GM19035 (cell line): ENCODE measurements around the gene RPP30.
"Not testable (repeated sequence)": the region's sequence is repeated elsewhere in the genome, so short reads cannot be mapped to it uniquely, and the experiment has no call there.

Experiments used
- ATAC-seq: cut with Tn5 transposase; IDR thresholded peaks from one replicate; pipeline ENCODE4 v1.9.1; 2021; ENCODE audit not compliant: unreplicated experiment

Gene RPP30

DNA sequence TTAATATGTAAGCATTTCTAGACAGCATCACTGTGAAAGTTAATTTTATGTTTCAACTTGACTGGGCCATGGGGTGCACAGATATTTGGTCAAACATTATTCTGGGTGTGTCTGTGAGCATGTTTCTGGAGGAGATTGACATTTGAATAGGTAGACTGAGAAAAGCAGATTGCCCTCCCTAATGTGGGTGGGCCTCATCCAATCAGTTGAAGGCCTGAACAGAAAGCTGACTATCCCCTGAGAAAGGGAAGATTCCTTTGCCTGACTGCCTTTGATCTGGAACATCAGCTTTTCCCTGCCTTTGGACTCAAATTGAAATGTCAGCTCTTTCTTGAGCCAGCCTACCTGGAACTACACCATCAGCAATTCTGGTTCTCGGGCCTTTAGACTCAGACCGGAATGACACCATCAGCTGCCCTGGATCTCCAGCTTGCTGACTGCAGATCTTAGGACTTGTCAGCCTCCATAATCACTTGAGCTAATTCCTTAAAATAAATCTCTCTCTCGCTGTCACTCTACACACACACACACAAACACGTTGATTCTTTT lies 5.7 kb upstream of the RPP30 start:
- no peak for ATAC-seq

DNA sequence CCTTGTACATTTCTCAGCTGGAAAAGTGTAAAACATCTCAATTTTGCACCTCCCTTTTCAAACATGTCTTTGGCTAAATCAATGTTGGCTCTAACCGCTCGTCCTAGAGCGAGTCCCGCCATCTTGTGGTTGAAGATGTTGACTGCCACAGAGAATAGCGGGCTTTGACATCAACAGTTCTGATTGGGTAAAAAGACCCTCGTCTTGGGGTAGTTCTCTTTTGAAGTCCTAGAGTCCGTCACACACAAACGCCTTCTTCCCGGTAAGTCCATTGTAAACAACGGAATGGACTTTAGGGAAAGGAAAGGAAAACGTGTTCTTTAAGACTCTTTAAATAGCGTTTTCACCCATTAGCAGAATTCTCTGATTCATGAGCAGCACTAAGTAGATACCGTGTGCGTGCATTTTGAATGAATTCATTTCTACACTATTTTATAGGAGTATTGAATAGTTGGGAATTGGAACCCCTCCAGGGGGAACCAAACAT lies 452 bp upstream of the RPP30 start:
- peak; percentile 59 for ATAC-seq

DNA sequence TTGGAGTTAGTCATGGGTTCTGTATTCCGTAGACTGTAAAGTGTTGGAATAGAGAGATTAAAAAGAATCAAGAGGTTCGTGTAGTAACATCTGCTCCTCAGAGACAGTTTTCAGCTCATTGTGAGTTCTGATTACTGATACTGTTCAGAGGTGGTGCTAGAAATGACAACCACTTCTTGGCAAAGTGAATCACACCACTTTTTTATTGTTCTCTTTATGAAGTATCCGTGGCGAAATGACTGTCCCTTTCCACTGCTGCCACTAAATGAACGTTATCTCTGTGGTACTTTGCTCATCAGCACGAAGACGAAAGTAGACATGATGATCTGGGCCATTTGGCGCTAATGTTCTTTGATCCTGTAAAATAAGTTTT lies 860 bp downstream of the RPP30 start:
- ATAC-seq = peak; percentile 8

DNA sequence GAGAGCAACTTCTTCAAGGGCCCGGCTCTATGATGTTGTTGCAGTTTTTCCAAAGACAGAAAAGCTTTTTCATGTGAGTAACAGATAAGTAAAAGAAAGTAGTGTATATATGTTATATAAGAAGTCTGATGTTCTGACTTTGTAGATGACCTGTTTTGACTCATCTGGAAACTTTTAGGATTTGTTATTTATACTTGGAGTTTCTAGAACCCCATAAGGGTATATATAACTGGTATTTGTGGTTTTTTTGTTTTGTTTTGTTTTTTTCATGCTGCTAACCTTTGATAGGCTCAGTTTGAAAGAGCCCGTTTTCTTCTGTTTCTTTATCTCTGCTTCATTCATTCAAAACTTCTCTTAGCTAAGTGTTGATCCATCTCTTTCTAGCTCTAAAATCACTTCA lies 7.3 kb downstream of the RPP30 start:
- no peak for ATAC-seq

DNA sequence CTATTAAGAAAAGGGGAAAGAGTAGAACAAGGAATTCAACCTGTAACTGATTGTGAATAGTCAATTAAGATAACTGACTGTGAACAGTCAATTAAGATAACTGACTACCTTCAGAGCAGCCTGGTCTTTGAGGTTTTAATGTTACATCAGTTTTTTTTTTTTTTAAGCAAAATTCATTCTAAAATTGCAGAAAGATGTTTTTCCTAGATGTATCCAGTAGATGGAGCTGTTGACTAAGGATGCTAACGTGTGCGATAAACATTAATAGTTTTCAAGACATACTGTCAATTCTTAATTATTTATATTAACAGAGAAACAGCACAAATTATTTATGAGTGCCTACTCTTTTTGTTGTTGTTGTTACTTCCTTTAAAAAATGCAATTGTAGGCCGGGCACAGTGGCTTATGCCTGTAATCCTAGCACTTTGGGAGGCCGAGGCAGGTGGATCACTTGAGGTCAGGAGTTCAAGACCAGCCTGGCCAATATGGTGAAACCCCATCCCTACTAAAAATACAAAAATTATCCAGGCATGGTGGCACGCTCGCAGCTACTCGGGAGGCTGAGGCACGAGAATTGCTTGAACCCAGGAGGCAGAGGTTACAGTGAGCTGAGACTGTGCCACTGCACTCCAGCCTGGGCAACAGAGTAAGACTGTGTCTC lies 8.4 kb downstream of the RPP30 start:
- not testable (repeated sequence) for ATAC-seq

DNA sequence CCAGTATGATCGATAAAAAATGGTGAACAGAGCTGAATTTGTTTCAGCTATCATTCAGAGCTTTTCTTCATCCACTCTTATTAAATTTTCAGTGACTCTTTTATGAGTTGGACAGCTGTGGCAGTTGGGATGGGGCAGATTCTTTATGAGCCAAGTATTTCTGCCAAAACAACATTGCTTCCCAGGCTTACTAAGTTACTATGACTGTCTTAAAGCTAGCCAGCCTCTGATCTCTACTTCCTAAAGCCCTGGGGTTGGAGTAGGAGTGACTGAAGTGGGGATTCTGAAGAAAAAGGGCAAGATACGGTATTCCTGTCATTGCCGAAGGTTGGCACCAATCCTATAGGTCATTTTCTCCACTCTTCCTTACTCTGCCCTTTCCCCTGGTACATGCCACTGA lies 12.7 kb downstream of the RPP30 start:
- ATAC-seq = no peak

DNA sequence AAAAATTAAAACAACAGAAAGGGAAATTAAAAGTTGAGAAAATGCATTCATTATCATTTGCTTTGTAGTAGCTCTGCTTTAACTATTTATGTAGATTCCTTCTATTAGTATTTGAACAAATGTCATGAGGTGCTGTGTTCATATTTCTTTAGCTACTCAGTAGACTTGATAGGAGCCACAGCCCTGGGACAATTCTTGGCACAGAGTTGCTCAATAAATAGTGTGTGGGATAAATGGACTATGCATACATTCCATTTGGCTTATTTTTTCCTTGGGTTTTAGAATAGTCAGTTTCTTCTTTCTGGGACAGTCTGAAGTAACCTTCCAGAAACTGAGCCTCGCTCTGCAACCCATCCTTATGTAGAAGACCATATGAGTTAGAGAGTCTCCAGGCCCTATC lies 13.4 kb downstream of the RPP30 start:
- no peak for ATAC-seq

DNA sequence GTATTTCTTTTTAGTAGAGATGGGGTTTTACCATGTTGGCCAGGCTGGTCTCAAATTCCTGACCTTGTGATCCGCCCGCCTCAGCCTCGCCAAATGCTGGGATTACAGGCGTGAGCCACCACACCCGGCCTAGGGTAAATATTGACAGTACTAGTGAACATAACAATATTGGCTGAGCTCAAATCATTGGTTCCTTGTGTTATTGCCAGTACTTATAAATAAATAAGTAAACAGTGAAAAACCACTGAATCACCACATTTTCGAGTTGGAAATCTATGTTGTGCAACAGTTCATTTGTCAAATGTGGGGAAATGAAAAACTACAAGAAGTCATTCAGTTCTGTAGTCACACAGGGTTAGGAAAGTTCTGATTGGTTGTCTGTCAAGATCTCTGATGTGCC lies 15.8 kb downstream of the RPP30 start:
- no peak for ATAC-seq

DNA sequence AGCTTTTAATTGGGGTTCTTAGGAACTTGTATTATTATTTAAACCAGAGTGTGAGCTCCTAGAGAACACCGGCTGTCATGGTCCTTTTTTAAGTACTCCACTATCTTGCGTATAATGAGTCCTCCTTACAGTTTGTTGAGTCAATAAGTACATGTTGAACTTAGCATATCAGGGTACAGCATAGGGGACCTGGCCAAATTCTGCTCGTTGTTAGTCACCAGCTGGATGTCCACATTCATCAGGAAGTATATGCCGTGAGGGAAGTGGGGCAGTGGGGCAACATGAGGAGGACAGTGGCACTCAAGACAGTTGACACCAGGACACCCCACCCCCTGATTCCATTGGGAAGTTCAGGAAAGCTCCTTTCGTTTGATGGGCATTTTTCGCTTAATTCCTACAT lies 16.6 kb downstream of the RPP30 start:
- no peak for ATAC-seq

DNA sequence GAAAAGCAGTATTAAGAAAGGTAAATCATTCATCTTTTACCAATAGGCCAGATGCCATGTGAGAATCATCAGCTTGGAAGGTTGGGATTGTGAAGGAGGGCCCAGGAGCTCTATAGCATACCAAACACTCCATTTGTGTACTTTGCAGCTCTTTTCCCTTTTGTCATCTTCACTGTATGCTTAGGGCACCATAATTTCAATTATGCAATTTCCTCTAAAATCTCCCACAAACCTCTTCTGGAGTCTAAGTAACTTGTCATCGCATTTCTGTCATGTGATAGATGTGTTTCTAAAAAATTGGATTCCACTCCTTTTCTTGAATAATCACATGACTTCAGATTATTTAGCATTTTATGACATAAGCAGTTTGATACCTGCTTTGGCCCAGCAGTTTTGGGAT lies 17.9 kb downstream of the RPP30 start:
- ATAC-seq = no peak

DNA sequence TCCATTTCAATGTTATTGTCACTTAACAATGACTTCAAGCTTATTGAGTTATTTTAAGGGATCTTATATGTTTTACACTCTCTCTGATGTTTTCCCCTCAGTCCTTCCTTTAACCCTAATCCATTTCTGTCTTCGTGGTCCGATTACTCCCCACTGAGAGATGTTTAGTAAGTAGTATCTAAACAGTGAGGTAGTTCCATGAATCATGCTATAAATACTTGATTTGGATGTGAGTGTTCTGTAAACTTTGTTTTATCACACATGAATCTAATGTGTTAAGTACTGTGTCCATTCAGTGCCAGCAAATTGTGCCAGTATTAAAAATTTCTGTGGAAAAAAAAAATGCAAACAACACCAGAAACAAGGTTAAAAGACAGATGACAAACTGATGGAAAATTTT lies 18.6 kb downstream of the RPP30 start:
- no peak for ATAC-seq

DNA sequence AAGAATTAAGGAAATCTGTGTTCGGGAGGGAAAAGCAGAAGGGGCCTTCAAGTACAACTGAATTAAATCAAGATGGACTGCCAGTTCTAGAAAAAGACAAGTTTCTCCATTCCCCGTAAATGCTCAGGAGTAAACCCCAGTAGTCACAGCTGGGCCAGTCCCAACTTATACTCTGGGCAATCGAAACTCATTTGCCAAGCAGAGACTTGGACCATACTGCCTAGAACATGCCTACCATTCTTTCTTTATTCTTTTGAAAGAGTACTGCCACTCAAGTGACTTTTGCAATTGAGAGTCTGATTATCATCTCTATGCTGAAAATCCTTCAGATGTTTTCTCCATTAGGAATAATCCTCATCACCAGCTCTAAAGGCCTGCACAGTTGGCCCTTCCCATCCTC lies 21.4 kb downstream of the RPP30 start:
- ATAC-seq = no peak

DNA sequence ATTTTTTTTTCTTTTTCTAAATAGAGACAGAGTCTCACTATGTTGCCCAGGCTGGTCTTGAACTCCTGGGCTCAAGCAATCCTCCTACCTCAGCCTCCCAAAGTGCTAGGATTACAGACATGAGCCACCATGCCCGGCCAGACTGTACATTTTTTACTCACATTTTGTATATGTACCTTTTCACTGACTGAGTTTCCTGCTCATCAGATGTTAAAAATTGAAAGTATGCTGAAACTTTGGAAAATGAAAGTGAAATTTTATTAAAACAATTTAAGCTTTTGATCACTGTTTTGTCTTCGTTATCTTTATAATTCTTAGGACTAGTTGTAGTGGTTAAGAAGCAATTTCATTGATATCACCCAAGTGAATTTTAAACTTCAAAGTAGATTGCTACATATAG lies 25.1 kb downstream of the RPP30 start:
- not testable (repeated sequence) for ATAC-seq

DNA sequence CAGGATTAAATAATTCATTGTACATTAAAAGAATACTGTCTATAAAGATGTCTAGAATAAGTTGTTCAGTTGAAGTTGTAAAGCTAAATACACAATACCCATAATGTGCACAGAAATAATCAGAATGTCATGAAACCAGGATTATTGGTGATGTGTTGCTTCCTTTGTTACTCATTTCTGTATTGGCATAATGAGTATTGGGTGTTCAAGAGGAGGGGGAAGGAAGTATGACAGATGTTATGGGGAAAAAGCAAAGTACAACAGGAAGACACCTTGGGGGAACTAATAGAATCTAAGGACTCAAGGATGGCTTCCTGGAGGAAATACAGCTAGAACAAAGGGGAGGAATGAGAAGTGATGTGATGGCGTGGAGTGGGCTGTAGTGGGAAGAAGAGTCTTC lies 34.2 kb downstream of the RPP30 start:
- no peak for ATAC-seq

DNA sequence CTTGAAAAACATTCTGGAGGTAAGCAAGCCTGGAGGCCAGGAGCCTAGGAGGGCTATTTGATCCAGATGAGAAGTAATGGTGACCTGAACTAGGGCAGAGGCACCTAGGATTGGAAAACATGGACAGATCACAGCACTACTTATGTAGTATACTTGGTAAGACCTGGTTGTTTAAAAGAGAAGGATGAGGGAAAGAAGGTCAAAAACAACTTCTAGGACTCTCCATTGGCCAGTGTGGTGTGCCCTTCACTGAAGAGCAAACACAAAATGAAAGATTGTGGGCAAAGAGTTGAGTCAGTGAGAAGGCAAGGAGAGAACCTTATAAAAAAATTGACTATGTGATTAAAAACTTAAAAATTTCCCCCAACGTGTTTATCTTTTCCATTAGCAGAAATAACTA lies 34.8 kb downstream of the RPP30 start:
- ATAC-seq = no peak

DNA sequence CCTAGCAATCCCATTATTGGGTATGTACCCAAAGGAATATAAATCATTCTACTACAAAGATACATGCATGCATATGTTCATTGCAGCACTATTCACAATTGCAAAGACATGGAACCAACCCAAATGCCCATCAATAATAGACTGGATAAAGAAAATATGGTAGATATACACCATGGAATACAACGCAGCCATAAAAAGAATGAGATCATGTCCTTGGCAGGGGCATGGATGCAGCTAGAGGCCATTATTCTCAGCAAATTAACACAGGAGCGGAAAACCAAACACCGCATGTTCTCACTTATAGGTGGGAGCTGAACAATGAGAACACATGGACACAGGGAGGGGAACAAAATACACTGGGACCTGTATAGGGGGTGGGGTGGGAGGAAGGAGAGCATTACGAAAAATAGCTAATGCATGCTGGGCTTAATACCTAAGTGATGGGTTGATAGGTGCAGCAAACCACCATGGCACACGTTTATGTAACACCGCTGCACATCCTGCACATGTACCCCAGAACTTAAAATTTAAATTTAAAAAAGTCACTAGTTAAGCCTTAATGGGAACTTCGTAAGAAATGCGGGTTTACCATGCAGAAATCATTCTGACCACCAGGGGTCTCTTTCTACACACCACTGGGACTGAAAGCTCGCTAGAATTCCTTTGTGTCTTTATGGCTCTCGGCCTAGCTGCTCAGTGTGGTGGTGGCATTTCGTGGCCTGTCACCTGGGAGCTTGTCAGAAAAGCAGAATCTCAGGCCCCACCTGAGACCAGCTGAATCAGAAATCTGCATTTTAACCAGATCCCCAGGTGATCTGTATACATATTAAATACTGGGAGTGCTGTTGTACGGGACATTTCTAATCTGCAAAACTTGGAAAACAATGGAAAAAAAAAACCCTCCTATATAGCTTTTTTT lies 39.6 kb downstream of the RPP30 start:
- ATAC-seq = peak; percentile 84

DNA sequence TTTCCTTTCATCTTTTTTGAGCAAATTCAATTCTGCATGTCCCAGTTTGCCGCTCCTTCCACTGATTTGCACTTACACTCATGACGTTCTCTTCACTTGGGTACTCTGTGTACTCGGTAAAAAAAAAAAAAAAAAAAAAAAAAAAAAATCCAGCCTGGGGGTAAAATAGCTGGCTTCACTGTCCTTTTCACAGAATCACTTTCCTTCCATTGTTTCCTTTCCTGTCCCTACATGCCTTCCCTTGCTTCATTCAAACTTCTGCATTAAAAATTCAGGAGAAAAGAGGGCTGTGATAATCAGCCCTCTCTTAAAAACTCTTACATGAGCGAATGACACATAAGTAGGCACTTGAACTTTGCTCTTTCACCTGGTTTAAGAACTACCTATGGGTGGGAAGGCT lies 40.4 kb downstream of the RPP30 start:
- ATAC-seq = no peak

DNA sequence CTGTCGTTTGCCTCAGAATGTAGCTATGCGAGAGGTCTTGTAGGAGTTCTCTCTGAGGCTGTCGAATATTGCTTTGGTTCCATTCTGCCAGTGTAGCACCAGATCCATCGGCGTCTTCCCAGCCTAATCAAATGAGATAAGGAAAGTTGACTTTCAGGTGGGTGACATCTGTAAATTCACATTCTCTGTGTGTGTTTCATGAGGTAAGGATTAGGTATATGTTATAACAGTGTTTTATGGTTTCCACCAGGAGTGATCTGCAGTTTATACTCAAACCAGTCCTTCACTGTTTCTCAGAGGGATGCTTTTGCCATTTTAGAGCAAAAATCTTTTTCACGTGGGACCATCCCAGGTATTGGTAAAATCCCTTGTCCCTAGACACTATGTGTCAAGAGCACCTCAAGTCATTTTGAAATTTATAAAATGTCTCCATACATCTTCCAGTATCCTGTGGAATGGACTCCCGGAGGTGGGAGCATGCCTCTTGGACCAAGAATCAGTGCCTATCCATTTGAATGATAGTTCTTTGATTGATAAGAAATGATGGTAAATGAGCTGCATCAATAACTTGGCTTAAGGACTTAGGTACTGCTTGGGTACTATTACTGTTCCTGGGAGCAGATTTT lies 41.2 kb downstream of the RPP30 start:
- ATAC-seq = no peak

DNA sequence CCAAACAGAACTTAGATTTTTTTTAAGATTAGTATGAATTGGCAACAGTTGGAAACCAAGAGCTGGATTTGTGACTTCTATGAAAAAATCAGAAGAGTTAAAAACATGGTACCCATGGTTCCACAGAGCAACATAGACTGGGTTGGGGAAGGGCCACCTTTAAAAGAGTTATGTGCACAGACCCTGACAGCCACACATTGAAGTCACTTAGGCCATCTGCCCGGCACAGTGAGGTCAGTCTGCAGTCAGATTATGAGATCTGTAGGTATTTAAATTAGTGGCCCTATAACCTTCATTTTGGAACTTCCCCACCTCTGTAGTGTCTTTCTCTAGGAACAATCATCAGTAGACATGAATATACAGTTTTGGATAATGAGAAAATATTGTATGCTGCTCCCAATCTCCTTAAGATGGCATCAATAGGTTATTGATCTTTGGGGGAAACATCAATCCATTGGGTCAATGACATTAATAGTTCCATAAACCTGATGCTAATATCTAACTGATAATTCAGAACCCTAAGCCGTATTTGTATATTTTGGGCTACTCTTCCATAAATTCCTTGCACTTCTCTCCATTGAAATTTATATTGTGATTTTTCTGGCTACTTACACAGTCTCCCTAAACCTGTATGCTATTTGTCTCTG lies 42.1 kb downstream of the RPP30 start:
- ATAC-seq = no peak

DNA sequence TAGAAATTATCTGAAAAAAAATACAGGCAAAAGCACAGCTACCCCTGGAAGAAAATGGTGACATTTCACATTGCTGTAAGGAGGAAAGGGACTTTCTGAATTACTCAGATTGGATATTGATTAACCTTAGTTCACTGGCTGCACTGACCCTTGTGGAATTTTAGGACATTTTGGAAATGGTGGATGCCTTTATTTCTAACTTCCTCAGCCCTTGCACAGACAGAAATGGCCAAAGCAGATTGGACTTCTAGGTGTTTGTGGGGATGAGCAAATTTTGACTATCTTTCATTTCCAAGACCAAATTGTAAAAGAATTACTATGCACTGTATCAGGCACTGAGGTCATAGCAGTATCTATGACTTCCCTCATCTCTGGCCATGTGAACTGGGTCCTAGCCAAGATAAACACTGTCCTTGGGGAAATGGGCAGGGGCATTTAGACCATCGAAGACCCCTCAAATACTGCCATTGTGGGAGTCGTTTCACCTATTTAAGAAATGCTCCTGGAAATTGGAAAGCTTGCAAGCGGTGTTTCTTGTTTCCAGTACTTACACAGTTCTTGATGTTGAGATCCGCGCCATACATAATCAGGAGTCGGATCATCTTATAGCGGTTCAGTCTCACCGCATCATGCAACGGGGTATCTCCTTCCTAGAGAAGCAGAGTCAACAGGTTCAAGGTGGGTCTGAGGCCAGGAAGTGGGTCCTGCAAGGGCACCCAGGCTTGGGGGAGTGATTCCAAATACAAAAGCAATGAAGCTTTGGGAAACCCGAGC lies 43.4 kb downstream of the RPP30 start:
- ATAC-seq = no peak

DNA sequence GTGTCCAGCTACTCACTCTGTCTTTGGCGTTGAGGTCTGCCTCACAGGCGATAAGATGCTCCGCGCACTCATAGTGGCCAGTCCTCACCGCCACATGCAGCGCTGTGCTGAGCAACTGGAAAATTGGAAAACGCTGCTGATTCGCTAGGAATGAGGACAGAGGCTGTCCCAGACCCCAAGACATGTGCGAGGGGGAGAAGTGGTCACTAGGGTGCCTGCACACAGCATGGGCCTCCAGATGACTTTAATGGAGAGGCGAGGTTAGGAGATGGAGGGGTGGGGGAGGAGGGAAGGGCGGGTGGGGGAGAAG lies 43.9 kb downstream of the RPP30 start:
- ATAC-seq = no peak
